ENCODE data around the gene APBA1.

Gene APBA1

DNA sequence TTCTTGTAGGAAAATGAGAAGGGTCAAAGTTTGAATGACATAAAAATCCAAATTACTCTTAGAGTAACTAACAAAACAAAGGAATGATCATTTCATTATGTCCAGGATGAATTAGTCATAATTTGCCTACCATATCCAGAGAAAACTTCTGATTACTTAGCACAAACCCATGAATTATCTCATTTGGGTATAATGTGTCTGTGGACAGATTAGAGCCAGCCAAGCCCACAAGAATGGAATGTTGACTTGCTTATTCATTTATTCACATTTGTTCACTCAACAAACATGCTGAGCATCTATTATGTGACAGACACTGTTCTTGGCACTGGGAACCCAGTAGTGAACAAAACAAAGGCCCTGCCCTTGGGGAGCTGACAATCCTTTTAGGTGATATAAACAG is 87.4 kb downstream of the APBA1 start:
- no peaks in the 10 kb centered on the region for H3K9me3 Mint-ChIP-seq

DNA sequence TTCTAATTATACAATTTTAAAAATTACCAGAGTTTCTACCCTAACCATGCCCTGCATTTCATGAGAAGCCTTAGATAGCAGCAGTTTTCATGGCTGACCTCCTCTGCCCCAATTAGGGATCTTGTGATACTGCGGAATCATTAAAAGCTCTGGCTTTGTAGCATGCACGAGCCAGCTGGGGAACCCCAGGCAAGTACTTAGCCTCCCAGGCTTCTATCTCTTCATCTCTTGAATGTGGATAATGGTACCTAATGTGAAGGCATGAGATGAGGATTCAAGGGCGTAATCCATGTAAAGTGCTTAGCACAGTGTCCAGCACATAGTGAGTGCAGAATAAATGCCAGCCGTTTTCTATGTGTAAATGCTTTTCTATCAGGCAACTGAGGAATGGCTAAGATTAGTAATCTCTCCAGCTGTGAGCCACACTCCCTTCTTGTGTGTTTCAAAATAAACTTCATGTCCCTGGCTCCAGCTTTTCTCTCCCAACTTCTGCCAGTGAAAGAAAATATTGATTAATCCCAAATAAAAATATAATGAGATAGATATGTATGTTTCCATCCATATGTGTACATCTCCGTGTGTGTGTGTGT is 88.4 kb downstream of the APBA1 start:
- no peak overlapping the region for H3K4me3 Mint-ChIP-seq
- DNase-seq (no peak), ATAC-seq (no peak)
- no peaks in the 10 kb centered on the region for H3K4me1 Mint-ChIP-seq
- H3K27me3 Mint-ChIP-seq = peaks cover 2% of the 10 kb centered on the region
- no peak overlapping the region for H3K27ac Mint-ChIP-seq
- H3K9me3 Mint-ChIP-seq = no peaks in the 10 kb centered on the region
- no peaks in the 10 kb centered on the region for H3K36me3 Mint-ChIP-seq (ENCODE audit: low read depth)

More for the DNA sequence above, 87.4 kb downstream of the APBA1 start:
- no peak for DNase-seq
- Mint-ChIP-seq H3K36me3 (ENCODE audit: low read depth) (no peaks in the 10 kb centered on the region), H3K27me3 (peaks cover 2% of the 10 kb centered on the region), H3K27ac (no peak overlapping the region), H3K4me1 (no peaks in the 10 kb centered on the region), H3K4me3 (no peak overlapping the region)
- ATAC-seq = no peak

DNA sequence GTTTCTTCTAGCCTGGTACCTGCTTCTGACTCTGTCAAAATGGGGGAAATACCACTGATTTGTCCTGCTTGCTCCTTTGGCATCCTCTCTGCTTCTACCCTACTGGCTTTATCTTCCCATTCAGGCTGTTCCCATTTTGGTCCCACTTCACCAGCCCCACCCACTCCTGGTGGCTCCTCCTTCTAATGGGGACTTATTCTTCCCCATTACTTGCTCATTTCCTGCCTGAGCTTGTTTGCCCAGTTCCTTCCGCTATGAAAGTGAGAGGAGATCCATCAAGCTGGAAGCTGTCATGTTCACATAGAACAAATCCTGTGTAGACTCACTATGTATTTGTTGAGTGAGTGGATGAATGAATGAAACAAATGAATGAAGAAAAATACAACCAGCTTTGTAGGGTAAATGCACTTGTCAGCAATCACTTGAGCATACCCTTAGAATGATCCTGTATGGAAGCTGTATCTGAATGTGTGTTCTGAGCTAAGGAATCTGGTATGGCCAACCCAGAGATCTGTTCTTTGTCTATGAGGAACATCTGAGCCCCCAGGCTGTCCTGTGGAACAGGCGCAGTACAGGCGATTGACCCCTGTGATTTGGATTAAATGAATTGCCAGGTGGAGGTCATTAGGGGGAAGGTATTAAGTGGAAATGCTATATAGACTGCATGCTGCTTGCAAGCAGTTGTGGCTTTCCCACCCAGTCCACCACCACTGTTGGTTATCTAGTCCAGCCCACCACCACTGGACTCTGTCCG is 89.5 kb downstream of the APBA1 start:
- Mint-ChIP-seq H3K4me1 (no peaks in the 10 kb centered on the region), H3K27ac (no peak overlapping the region), H3K9me3 (no peaks in the 10 kb centered on the region), H3K27me3 (peaks cover 2% of the 10 kb centered on the region), H3K36me3 (ENCODE audit: low read depth) (no peaks in the 10 kb centered on the region), H3K4me3 (no peak overlapping the region)
- ATAC-seq (no peak), DNase-seq (no peak)

DNA sequence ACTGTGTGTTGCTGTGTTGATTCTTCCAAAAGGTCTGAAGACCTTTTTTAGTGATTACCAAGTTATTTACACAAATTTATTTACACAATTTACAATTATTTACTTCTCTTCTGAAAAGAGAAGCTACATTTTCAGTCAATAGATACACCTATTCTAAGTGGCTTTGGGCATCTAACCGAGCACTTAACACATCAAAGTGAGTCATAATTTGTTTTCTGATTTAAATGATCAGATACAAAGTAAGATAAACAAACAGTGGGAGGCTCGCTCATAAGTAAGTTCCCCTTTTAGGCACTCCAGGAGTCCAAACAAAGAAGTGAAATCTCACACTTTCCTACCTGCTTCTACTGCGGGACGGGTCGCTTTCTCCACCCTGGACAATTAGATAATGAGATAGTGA is 90.2 kb downstream of the APBA1 start:
- Mint-ChIP-seq H3K9me3 (no peaks in the 10 kb centered on the region), H3K36me3 (ENCODE audit: low read depth) (no peaks in the 10 kb centered on the region), H3K4me1 (no peaks in the 10 kb centered on the region), H3K4me3 (no peak overlapping the region), H3K27ac (no peak overlapping the region), H3K27me3 (peaks cover 2% of the 10 kb centered on the region)
- no peak for DNase-seq
- no peak for ATAC-seq

DNA sequence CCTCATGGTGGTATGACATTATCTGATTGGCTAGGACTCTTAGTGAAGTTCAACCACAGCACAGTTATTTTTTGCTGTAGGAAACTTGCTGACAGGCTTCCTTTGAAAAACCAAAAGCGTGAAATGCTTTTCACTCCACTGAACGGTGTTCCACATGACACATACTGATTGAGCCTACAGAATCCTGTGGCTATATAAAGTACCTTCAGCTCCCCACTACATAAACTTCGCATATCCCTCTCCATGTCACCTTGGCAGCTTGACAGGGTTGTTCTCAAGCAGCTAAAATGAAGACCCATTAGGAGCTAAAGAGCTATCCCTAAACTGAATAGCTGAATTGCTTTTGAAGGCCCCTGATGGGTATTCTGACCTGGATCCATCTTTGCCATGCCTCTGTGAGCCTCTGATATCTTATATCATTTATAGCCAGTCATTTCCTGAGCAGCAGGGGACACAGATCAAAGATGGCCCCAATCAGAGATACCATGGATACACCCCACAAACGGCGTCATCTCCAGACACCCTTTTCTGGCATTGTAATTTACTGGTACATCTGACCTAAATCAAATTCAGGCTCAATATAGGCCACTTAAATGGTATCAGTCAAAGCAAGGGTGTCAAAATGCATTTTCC is 91.5 kb downstream of the APBA1 start:
- Mint-ChIP-seq H3K27me3 (peaks cover 2% of the 10 kb centered on the region), H3K4me1 (no peaks in the 10 kb centered on the region), H3K4me3 (no peak overlapping the region), H3K27ac (no peak overlapping the region), H3K36me3 (ENCODE audit: low read depth) (no peaks in the 10 kb centered on the region), H3K9me3 (no peaks in the 10 kb centered on the region)
- DNase-seq (no peak), ATAC-seq (no peak)

DNA sequence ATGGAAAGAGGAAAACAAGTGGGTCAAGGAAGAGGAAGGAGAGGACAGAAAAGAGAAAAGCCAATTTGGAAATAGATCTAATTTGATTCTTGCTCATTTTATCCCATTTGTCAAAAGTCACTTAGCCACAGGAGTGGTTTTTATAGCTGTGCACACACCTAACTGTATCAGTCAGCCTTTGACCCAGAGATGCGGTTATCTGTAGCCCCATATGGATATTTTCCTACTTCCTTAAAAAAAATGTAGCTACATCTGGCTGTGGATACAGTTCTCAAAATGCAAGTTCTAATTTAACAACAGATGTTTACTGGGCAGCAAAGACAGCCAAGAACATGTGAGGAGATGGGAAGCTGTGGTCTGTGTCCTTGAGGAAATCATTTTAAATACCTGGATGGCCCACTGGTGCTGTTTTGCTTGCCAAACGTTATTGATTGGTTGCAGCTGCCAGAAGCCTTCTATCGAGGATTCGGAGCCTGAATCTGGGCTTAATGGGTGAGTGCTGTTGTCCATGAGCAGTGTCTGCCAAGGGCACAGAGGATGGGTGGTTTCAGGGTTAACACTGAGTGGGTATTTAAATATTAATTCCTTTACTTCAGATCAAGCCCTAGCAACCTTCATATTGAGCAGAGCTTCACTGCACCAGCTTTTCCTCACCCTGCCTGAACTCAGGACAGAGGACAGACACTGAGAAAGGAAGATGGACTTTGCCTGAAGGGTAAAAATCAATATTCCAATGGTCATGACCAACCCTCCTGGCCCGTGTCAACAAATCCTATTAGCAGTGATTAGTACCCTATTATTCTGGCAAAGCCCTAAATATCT is 92.2 kb downstream of the APBA1 start:
- no peak overlapping the region for H3K27ac Mint-ChIP-seq
- ATAC-seq (no peak), DNase-seq (no peak)
- H3K27me3 Mint-ChIP-seq = peaks cover 2% of the 10 kb centered on the region
- H3K4me1 Mint-ChIP-seq = no peaks in the 10 kb centered on the region
- H3K36me3 Mint-ChIP-seq (ENCODE audit: low read depth) = no peaks in the 10 kb centered on the region
- H3K9me3 Mint-ChIP-seq = no peaks in the 10 kb centered on the region
- no peak overlapping the region for H3K4me3 Mint-ChIP-seq

DNA sequence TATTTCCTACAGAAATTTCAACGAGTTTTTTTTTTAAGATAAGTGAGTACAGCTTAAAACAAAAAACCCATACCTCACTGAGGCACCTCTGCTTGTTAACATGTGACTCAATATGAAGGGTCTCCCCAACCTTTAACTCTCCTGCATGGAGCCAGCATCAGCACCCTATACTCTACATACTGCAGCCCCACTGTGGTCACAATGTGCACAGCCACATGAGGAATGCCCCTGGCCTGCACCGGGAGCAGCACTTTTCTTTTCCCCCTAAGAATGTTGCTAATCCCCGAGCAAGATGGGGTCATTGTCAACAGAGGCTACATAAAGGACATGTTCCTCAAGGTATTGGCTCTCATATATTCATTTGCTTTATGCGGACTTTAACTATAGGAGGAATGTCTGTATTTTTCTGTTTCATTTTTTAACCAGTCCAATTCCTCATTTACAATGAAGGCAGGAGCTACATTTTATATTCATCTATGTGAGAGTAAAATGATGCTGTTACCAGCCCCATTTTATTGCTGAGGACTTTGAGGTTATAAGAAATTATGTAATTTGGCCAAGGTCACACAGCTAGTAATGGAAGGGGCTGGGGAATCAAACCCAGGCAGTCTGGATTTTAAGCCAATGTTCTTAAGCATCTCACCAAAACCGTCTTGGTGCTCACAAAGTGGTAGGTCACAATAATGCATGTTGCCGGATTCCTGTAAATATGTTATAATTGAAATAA is 93.0 kb downstream of the APBA1 start:
- H3K27me3 Mint-ChIP-seq = peaks cover 2% of the 10 kb centered on the region
- H3K27ac Mint-ChIP-seq = no peak overlapping the region
- H3K36me3 Mint-ChIP-seq (ENCODE audit: low read depth) = no peaks in the 10 kb centered on the region
- ATAC-seq (no peak), DNase-seq (no peak)
- no peaks in the 10 kb centered on the region for H3K4me1 Mint-ChIP-seq
- H3K9me3 Mint-ChIP-seq = no peaks in the 10 kb centered on the region
- H3K4me3 Mint-ChIP-seq = no peak overlapping the region

DNA sequence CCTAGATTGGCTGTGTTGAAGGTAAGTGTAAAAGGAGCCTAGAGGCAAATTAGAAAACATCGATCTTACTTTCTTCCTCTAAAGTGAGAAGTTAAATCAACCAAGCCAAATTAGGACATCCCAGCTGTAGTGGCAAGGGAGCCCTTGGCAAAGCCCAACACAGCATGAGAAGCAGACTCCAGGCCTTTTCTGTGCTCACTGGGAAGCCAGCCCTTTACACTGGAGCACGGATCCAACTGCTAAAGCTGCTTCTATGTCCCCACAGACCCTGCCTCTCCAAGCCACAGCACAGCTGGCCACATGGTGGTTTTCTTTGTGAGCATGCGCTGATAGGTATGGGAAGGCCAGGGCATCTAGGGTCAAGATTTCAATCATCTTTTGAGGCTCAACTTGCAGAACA is 94.1 kb downstream of the APBA1 start:
- H3K4me1 Mint-ChIP-seq = no peaks in the 10 kb centered on the region
- no peak for ATAC-seq
- no peaks in the 10 kb centered on the region for H3K36me3 Mint-ChIP-seq (ENCODE audit: low read depth)
- no peaks in the 10 kb centered on the region for H3K9me3 Mint-ChIP-seq
- no peak overlapping the region for H3K27ac Mint-ChIP-seq
- DNase-seq = no peak
- no peak overlapping the region for H3K4me3 Mint-ChIP-seq
- H3K27me3 Mint-ChIP-seq = peaks cover 5% of the 10 kb centered on the region

DNA sequence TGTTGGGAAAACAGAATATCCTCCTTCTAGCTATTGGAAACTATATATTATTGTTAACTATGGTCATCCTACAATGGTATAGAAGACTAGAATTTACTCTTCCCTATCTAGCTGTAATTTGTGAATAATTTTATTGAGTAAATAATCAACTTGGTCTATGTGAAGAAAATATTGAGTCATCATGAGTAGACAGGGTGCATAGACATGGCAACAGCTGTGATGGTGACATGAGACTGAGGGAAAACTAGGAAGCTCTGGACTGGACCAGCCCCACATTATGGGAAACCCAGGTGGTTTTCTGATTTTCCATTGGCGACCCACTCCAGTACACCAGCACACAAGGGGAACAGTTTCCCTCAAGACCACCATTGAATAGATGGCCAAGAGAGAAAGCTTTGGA is 95.0 kb downstream of the APBA1 start:
- no peaks in the 10 kb centered on the region for H3K4me1 Mint-ChIP-seq
- no peaks in the 10 kb centered on the region for H3K9me3 Mint-ChIP-seq
- no peak overlapping the region for H3K4me3 Mint-ChIP-seq
- no peak for ATAC-seq
- peaks cover 2% of the 10 kb centered on the region for H3K27me3 Mint-ChIP-seq
- no peak overlapping the region for H3K27ac Mint-ChIP-seq
- H3K36me3 Mint-ChIP-seq (ENCODE audit: low read depth) = no peaks in the 10 kb centered on the region
- DNase-seq = no peak

DNA sequence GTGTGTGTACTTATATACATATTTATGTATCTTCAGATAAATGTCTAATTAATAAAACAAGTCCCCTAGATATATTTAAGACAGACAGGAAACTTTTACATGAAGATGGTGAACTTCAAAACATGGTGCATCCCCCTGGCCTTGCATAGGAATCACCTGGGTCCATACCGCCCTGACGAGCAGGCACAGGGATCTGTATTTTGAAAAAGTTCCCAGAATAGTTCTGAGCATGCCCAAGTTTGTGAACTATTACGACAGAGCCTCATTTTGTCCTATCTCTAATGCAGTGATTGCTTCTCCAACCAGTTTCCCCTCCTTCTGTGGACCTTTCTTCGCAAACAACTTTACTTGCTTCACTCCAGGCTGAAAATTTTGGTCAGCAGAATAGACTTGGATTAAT is 98.1 kb downstream of the APBA1 start:
- DNase-seq = no peak

DNA sequence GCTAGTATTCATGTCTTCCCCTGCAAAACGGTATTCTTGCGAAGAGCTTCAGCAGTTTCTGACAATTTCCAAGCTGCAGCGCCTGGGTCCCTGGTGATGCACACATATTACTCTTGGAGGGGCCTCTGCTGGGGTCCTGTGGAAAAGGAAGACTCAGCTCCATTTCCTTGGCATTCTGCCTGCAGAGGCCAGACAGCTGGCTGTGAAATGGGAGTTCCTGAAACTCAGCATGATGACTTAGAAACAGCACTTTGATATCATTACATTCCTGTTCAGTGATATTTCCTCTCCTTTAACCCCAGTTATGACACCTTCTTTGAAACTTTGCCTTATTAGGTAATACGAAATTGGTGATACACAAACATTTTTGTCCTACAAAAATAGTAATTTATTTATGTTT is 98.5 kb downstream of the APBA1 start:
- no peak overlapping the region for H3K4me3 Mint-ChIP-seq
- no peaks in the 10 kb centered on the region for H3K36me3 Mint-ChIP-seq (ENCODE audit: low read depth)
- no peaks in the 10 kb centered on the region for H3K9me3 Mint-ChIP-seq
- H3K27me3 Mint-ChIP-seq = peaks cover 2% of the 10 kb centered on the region
- no peak for ATAC-seq
- no peaks in the 10 kb centered on the region for H3K4me1 Mint-ChIP-seq
- no peak overlapping the region for H3K27ac Mint-ChIP-seq
- DNase-seq = no peak

More for the DNA sequence above, 98.1 kb downstream of the APBA1 start:
- H3K9me3 Mint-ChIP-seq = no peaks in the 10 kb centered on the region
- no peaks in the 10 kb centered on the region for H3K4me1 Mint-ChIP-seq
- no peaks in the 10 kb centered on the region for H3K36me3 Mint-ChIP-seq (ENCODE audit: low read depth)
- no peak overlapping the region for H3K4me3 Mint-ChIP-seq
- no peak overlapping the region for H3K27ac Mint-ChIP-seq
- ATAC-seq = no peak
- H3K27me3 Mint-ChIP-seq = peaks cover 2% of the 10 kb centered on the region

DNA sequence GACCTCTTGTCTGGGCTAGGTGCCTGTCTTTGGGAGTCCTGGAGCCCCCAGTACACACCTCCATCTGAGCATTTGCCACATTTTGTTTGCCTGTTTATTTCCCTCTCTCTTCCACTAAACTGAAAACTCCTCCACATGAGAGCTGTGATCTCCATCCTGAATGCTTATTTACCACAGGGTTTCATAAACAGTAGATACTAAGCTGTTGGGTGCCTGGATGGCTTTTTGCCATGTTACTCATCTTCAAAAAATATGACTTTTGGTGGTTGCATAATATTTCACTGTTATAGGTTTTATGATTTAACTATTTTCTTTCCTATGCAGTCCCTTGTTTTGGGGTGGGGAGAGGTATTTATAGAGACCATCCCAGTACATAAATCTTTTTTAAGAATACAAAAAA is 99.6 kb downstream of the APBA1 start:
- ATAC-seq (no peak), DNase-seq (no peak)
- H3K9me3 Mint-ChIP-seq = no peaks in the 10 kb centered on the region
- H3K36me3 Mint-ChIP-seq (ENCODE audit: low read depth) = no peaks in the 10 kb centered on the region
- H3K4me1 Mint-ChIP-seq = no peaks in the 10 kb centered on the region
- H3K4me3 Mint-ChIP-seq = no peak overlapping the region
- no peak overlapping the region for H3K27ac Mint-ChIP-seq
- peaks cover 2% of the 10 kb centered on the region for H3K27me3 Mint-ChIP-seq

DNA sequence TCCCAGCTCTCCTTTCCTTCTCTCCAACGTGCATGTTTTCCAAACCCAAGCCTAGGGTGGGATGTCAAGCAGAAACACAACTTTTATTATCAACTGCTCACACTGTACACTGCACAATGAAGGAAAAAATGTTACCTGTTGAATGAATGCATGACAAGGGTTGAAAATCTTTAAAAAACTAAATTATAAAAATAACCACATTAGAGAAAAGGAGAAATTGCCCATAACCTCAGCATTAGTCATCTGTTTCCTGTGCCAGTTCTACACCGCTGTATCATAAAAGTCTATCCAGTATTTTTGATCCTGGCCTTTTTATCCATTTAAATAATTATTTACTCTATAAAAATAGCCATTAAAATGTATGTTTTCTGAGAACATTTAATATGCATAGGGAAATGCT is 101.1 kb downstream of the APBA1 start:
- no peak for DNase-seq
- Mint-ChIP-seq H3K27ac (no peak overlapping the region), H3K4me3 (no peak overlapping the region), H3K9me3 (no peaks in the 10 kb centered on the region), H3K4me1 (no peaks in the 10 kb centered on the region), H3K36me3 (ENCODE audit: low read depth) (no peaks in the 10 kb centered on the region), H3K27me3 (peaks cover 2% of the 10 kb centered on the region)
- no peak for ATAC-seq

DNA sequence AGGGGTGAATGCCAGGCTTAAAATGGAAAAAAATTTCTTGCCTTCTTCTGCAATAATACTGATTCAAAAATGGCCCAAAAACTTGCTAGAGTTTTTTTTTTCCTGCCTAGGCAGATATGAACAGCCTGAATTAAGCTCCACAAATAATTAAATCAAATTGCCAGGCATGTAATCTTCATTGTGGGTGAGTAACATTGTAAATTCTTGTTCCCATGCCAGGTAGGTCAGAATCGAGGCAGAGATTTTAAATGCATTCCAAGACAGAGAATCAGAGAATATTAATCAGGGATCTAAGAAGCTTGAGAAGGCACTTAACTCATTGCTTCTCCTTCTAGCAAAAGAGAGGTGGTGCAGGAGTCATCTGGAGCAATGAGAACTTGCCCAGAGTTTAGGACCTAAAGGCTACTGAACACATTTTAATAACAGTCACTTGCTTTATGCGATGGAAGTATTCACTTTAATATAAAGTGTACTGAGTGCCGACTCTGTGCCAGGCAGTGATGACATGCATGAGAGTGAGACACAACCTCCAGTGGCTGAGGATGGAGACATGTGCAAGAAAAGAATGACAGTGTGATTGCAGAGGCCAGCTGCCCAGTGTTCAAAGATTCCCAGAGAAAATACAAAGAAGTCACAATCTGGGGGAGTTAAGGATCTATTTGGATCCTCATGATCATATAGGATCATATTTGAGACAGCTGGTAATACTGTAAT is 102.3 kb downstream of the APBA1 start:
- no peak for DNase-seq
- no peaks in the 10 kb centered on the region for H3K36me3 Mint-ChIP-seq (ENCODE audit: low read depth)
- no peak overlapping the region for H3K4me3 Mint-ChIP-seq
- no peak overlapping the region for H3K27ac Mint-ChIP-seq
- H3K27me3 Mint-ChIP-seq = peaks cover 2% of the 10 kb centered on the region
- no peak for ATAC-seq
- H3K9me3 Mint-ChIP-seq = no peaks in the 10 kb centered on the region
- H3K4me1 Mint-ChIP-seq = no peaks in the 10 kb centered on the region

Data from activated naive CD8-positive, alpha-beta T cell treated with anti-CD3 and anti-CD28 coated beads, Interleukin-2, amount 50 U/mL, for 24 hours (primary cell).